HEK293 (cell line): Measurements from ENCODE around the gene EVI5.

Source experiments
- CTCF ChIA-PET: fragments of 350-600 bp; formaldehyde crosslinking; extraction: SDS; loops from one replicate; lab custom pipeline; 2021; ENCODE audit warnings: antibody characterized with exemption; lab: Yijun Ruan, JAX
- POLR2A ChIA-PET: fragments of 300-600 bp; formaldehyde crosslinking; extraction: SDS; loops from one replicate; lab custom pipeline; 2020; ENCODE audit warnings: antibody characterized with exemption, inconsistent platforms; lab: Yijun Ruan, JAX
- H3K27ac ChIP-seq: fragments of 200-500 bp; sonication (Bioruptor generic); 2 replicates; pipeline ENCODE4 v1.5.1; 2014; ENCODE audit warnings: low read depth, low read length, control low read depth, inconsistent platforms; ENCODE audit errors: extremely low read depth
- H3K36me3 ChIP-seq, 2 experiments: fragments of 200-500 bp in 1 of 2; sonication (Bioruptor generic) in 1 of 2; 1 replicate in 1 of 2; 2 replicates in 1 of 2; pipeline ENCODE4 v1.5.1; 2014 to 2017; ENCODE audit warnings: inconsistent platforms in 2 of 2, low read length in 2 of 2; ENCODE audit not compliant: control insufficient read depth in 2 of 2, insufficient read depth in 1 of 2
- H3K4me1 ChIP-seq: fragments of 200-500 bp; sonication (Bioruptor generic); 2 replicates; pipeline ENCODE4 v1.5.1; 2014; ENCODE audit warnings: mild to moderate bottlenecking, low read length, inconsistent platforms; ENCODE audit not compliant: control insufficient read depth, insufficient read depth
- H3K4me3 ChIP-seq: 2 replicates; pipeline ENCODE4 v1.5.1; 2011; ENCODE audit warnings: low read depth, mild to moderate bottlenecking, control low read depth, low read length, moderate library complexity
- H3K9me3 ChIP-seq: fragments of 200-500 bp; sonication (Bioruptor generic); 2 replicates; pipeline ENCODE4 v1.5.1; 2014; ENCODE audit warnings: low read depth, low read length, inconsistent platforms; ENCODE audit not compliant: control insufficient read depth, insufficient read depth
- ZNF174 ChIP-seq: fragments of 450-650 bp; formaldehyde crosslinking; IDR thresholded peaks from 2 replicates; pipeline ENCODE4 v1.5.0; 2017; ENCODE audit warnings: missing biosample characterization, mild to moderate bottlenecking, missing genetic modification characterization
- ZNF2 ChIP-seq: fragments of 450-650 bp; formaldehyde crosslinking; IDR thresholded peaks from 2 replicates; pipeline ENCODE4 v1.5.1; 2016; ENCODE audit warnings: missing biosample characterization, missing genetic modification characterization
- ZNF529 ChIP-seq: fragments of 450-650 bp; formaldehyde crosslinking; IDR thresholded peaks from 2 replicates; pipeline ENCODE4 v1.5.1; 2017; ENCODE audit warnings: missing genetic modification characterization, missing biosample characterization; ENCODE audit not compliant: insufficient replicate concordance
- ZNF544 ChIP-seq: fragments of 450-650 bp; formaldehyde crosslinking; IDR thresholded peaks from 2 replicates; pipeline ENCODE4 v1.5.0; 2017; ENCODE audit warnings: missing biosample characterization, missing genetic modification characterization
- ZNF549 ChIP-seq: fragments of 450-650 bp; IDR thresholded peaks from 2 replicates; pipeline ENCODE4 v1.5.1; 2018; ENCODE audit warnings: missing biosample characterization, missing genetic modification characterization, mild to moderate bottlenecking, inconsistent platforms, moderate library complexity
- ZNF610 ChIP-seq: fragments of 450-650 bp; formaldehyde crosslinking; IDR thresholded peaks from 2 replicates; pipeline ENCODE4 v1.5.1; 2016; ENCODE audit warnings: missing biosample characterization, missing genetic modification characterization, borderline replicate concordance
- ZNF768 ChIP-seq: fragments of 450-650 bp; formaldehyde crosslinking; IDR thresholded peaks from 2 replicates; pipeline ENCODE4 v1.5.1; 2018; ENCODE audit warnings: missing biosample characterization, mild to moderate bottlenecking, missing genetic modification characterization
- TF ChIP-seq, protein P1 (sequence below): fragments of 450-650 bp; formaldehyde crosslinking; IDR thresholded peaks from 2 replicates; pipeline ENCODE4 v1.5.1; 2017; ENCODE audit warnings: missing biosample characterization, missing genetic modification characterization
- TF ChIP-seq, protein P2 (sequence below): fragments of 450-650 bp; formaldehyde crosslinking; IDR thresholded peaks from 2 replicates; pipeline ENCODE4 v1.5.1; 2016; ENCODE audit warnings: missing biosample characterization, missing genetic modification characterization, borderline replicate concordance
- TF ChIP-seq, protein P3 (sequence below): fragments of 450-650 bp; formaldehyde crosslinking; IDR thresholded peaks from 2 replicates; pipeline ENCODE4 v1.5.1; 2016; ENCODE audit warnings: missing biosample characterization, missing genetic modification characterization
- TF ChIP-seq, protein P4 (sequence below): fragments of 450-650 bp; IDR thresholded peaks from 2 replicates; pipeline ENCODE4 v1.5.1; 2018; ENCODE audit warnings: missing biosample characterization, missing genetic modification characterization
- TF ChIP-seq, protein P5 (sequence below): fragments of 450-650 bp; formaldehyde crosslinking; IDR thresholded peaks from 2 replicates; pipeline ENCODE4 v1.5.1; 2017; ENCODE audit warnings: missing biosample characterization, missing genetic modification characterization

EVI5 gene

DNA sequence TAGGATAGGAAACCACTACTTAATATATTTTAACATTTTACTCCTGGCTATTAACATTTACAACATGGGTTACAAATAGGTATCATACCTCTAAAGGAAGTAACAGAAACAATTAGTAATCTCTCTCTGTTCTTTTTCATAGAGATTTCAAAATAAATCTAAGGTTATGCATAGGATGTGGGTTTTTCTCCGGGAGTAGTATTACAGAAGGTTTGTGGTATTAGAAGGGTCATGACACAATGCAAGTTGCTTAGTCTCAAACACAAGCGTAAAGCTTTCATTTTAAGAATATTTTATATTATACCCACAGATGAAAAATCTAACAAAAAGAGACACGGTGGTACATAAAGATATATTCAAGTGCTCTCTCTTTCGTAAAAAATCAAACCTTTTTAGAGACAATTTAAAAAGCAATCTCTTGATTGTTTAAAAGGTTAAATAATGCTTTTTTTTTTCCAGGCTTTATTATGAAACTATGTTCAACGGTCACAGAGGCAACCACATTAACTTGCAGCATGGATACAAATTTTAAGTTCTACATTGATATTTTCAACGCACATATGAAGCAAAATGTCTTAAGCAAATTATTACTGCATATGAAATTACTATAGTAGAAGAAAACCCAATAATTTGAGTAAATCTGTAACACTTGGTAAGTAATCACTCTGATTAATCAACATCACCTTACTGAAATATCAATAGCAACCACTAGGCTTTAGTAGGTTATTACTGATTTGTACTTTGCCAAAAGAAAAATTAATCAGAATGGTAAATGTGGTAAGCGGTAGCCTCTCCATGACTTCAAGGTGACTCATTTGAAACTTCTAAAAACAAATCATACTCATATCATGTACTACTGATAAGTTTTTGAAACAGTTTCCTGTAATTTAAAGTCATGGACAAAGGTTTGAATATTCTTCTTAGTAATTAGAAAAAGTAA is 200.8 kb downstream of the EVI5 start:
- Histone ChIP-seq H3K9me3 (no peaks in the 10 kb centered on the region), H3K4me1 (no peaks in the 10 kb centered on the region), H3K36me3 (no peaks in the 10 kb centered on the region), H3K4me3 (no peak overlapping the region), H3K27ac (no peak overlapping the region)
- ChIA-PET POLR2A (no interaction called here), CTCF (no interaction called here)
- TF ChIP-seq ZNF2 (no peak), ZNF610 (tag by site-specific recombination) (no peak)
- TF ChIP-seq, protein P1, sequence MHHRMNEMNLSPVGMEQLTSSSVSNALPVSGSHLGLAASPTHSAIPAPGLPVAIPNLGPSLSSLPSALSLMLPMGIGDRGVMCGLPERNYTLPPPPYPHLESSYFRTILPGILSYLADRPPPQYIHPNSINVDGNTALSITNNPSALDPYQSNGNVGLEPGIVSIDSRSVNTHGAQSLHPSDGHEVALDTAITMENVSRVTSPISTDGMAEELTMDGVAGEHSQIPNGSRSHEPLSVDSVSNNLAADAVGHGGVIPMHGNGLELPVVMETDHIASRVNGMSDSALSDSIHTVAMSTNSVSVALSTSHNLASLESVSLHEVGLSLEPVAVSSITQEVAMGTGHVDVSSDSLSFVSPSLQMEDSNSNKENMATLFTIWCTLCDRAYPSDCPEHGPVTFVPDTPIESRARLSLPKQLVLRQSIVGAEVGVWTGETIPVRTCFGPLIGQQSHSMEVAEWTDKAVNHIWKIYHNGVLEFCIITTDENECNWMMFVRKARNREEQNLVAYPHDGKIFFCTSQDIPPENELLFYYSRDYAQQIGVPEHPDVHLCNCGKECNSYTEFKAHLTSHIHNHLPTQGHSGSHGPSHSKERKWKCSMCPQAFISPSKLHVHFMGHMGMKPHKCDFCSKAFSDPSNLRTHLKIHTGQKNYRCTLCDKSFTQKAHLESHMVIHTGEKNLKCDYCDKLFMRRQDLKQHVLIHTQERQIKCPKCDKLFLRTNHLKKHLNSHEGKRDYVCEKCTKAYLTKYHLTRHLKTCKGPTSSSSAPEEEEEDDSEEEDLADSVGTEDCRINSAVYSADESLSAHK (tag by site-specific recombination) = no peak
- TF ChIP-seq, protein P2, sequence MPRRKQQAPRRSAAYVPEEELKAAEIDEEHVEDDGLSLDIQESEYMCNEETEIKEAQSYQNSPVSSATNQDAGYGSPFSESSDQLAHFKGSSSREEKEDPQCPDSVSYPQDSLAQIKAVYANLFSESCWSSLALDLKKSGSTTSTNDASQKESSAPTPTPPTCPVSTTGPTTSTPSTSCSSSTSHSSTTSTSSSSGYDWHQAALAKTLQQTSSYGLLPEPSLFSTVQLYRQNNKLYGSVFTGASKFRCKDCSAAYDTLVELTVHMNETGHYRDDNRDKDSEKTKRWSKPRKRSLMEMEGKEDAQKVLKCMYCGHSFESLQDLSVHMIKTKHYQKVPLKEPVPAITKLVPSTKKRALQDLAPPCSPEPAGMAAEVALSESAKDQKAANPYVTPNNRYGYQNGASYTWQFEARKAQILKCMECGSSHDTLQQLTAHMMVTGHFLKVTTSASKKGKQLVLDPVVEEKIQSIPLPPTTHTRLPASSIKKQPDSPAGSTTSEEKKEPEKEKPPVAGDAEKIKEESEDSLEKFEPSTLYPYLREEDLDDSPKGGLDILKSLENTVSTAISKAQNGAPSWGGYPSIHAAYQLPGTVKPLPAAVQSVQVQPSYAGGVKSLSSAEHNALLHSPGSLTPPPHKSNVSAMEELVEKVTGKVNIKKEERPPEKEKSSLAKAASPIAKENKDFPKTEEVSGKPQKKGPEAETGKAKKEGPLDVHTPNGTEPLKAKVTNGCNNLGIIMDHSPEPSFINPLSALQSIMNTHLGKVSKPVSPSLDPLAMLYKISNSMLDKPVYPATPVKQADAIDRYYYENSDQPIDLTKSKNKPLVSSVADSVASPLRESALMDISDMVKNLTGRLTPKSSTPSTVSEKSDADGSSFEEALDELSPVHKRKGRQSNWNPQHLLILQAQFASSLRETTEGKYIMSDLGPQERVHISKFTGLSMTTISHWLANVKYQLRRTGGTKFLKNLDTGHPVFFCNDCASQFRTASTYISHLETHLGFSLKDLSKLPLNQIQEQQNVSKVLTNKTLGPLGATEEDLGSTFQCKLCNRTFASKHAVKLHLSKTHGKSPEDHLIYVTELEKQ = no peak
- TF ChIP-seq, protein P3, sequence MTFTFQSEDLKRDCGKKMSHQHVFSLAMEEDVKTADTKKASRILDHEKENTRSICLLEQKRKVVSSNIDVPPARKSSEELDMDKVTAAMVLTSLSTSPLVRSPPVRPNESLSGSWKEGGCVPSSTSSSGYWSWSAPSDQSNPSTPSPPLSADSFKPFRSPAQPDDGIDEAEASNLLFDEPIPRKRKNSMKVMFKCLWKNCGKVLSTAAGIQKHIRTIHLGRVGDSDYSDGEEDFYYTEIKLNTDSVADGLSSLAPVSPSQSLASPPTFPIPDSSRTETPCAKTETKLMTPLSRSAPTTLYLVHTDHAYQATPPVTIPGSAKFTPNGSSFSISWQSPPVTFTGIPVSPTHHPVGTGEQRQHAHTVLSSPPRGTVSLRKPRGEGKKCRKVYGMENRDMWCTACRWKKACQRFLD (tag by site-specific recombination) = no peak
- TF ChIP-seq, protein P4, sequence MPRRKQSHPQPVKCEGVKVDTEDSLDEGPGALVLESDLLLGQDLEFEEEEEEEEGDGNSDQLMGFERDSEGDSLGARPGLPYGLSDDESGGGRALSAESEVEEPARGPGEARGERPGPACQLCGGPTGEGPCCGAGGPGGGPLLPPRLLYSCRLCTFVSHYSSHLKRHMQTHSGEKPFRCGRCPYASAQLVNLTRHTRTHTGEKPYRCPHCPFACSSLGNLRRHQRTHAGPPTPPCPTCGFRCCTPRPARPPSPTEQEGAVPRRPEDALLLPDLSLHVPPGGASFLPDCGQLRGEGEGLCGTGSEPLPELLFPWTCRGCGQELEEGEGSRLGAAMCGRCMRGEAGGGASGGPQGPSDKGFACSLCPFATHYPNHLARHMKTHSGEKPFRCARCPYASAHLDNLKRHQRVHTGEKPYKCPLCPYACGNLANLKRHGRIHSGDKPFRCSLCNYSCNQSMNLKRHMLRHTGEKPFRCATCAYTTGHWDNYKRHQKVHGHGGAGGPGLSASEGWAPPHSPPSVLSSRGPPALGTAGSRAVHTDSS (tag by site-specific recombination) = no peak

DNA sequence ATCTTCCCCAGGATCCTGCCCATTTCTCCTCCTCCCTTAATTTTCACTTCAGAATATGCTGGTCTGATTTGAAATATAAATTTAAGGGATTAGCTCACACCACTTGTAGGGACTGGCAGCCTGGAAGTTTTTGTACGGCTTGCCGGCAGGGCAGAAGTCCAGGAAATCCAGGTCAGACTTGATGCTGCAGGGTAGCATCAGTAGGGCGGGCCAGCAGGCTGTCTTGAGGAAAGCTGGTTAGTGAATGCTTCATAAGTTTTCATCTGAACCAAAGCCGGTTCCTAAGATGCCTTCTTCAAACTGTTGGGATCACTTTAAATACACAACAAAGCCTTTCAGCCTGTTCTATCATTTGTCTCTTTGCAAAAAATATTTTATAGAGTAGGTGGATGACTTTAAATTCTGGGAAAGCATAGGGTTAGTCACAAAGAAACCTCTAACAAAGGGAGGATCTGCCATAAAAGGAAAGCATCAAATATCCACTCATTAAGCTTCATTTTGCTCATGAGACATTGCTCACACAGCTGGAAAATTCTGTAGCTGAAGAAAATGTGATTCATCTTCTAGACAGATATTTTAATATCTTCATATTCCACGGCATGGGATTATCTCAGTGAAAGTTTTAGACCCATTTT is 207.5 kb downstream of the EVI5 start:
- H3K27ac ChIP-seq = no peak overlapping the region
- H3K4me1 ChIP-seq = no peaks in the 10 kb centered on the region
- POLR2A ChIA-PET = no interaction called here
- CTCF ChIA-PET = interaction anchor here (0.7 to 0.8 kb wide), 2 partner anchors 725 to 1257 kb away, joined by 4 read pairs; no protein-coding TSS in a partner anchor
- no peaks in the 10 kb centered on the region for H3K9me3 ChIP-seq
- TF ChIP-seq ZNF544 (tag by site-specific recombination) (no peak), ZNF529 (tag by site-specific recombination) (no peak), ZNF549 (tag by site-specific recombination) (no peak), ZNF768 (no peak), ZNF174 (no peak)
- TF ChIP-seq, protein P5, sequence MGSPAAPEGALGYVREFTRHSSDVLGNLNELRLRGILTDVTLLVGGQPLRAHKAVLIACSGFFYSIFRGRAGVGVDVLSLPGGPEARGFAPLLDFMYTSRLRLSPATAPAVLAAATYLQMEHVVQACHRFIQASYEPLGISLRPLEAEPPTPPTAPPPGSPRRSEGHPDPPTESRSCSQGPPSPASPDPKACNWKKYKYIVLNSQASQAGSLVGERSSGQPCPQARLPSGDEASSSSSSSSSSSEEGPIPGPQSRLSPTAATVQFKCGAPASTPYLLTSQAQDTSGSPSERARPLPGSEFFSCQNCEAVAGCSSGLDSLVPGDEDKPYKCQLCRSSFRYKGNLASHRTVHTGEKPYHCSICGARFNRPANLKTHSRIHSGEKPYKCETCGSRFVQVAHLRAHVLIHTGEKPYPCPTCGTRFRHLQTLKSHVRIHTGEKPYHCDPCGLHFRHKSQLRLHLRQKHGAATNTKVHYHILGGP (tag by site-specific recombination) = peak; percentile 26; the same call in 1 of the 2 replicates
- no peaks in the 10 kb centered on the region for H3K36me3 ChIP-seq
- H3K4me3 ChIP-seq = no peak overlapping the region
